H1 (cell line): ENCODE results near the gene HOMER2. TPM values are rescaled to one million over a fixed set of nuclear protein-coding genes. Genes with fewer than 3 reads are reported as not detected.

Experiments
- CTCF ChIA-PET: fragments of 300-600 bp; sonication (Branson Sonifier 250); formaldehyde crosslinking; loops from one replicate; lab custom pipeline; 2021; ENCODE audit not compliant: partially characterized antibody; lab: Charles Lee
- POLR2A ChIA-PET: fragments of 300-600 bp; sonication (Branson Sonifier 250); formaldehyde crosslinking; loops from one replicate; lab custom pipeline; 2021; ENCODE audit warnings: inconsistent platforms; ENCODE audit not compliant: partially characterized antibody; lab: Charles Lee
- DNase-seq, 2 experiments: peaks; one replicate each; pipeline versions ENCODE4 v3.0.0 to v3.0.0-alpha.2; 2010 to 2022; ENCODE audit warnings: low spot score in 2 of 2, low read depth in 1 of 2, mixed read lengths in 1 of 2
- FAIRE-seq: peaks from 2 replicates; lab custom pipeline; 2011; peaks lifted over from hg19 to GRCh38; lab: Jason Lieb, UNC
- H2AFZ ChIP-seq: 2 replicates; pipeline ENCODE4 v1.8.1; 2012; ENCODE audit warnings: low read length, inconsistent platforms
- H2AK5ac ChIP-seq: 2 replicates; pipeline ENCODE4 v1.6.1; 2013; ENCODE audit warnings: low read depth, low read length
- H2BK120ac ChIP-seq: replicated peaks from 2 replicates; pipeline ENCODE3; 2013; ENCODE audit warnings: low read depth, low read length, inconsistent platforms
- H2BK12ac ChIP-seq: 2 replicates; pipeline ENCODE4 v1.6.1; 2013; ENCODE audit warnings: low read depth, low read length
- H2BK15ac ChIP-seq: 2 replicates; pipeline ENCODE4 v1.6.1; 2013; ENCODE audit warnings: low read length
- H2BK20ac ChIP-seq: 2 replicates; pipeline ENCODE4 v1.6.1; 2013; ENCODE audit warnings: low read length
- H2BK5ac ChIP-seq: 2 replicates; pipeline ENCODE4 v1.6.1; 2013; ENCODE audit warnings: low read depth, low read length
- H3K14ac ChIP-seq: 2 replicates; pipeline ENCODE4 v1.6.1; 2013; ENCODE audit warnings: inconsistent platforms; ENCODE audit not compliant: insufficient read length
- H3K18ac ChIP-seq: 2 replicates; pipeline ENCODE4 v1.6.1; 2013; ENCODE audit warnings: low read length; ENCODE audit errors: extremely low read depth
- H3K23ac ChIP-seq: 2 replicates; pipeline ENCODE4 v1.6.1; 2013; ENCODE audit warnings: inconsistent platforms; ENCODE audit not compliant: insufficient read length
- H3K23me2 ChIP-seq: 2 replicates; pipeline ENCODE4 v1.6.1; 2013; ENCODE audit warnings: low read depth, low read length
- H3K27ac ChIP-seq: 2 replicates; pipeline ENCODE4 v1.6.1; 2011; ENCODE audit warnings: low read depth, low read length, inconsistent platforms
- H3K27me3 ChIP-seq, 4 experiments: replicated peaks in 1 of 4; 1 replicate in 1 of 4; 2 replicates in 3 of 4; pipeline versions ENCODE4 v1.6.1 to v1.8.1; 2011 to 2013; ENCODE audit warnings: low read length in 3 of 4, mild to moderate bottlenecking in 3 of 4, inconsistent platforms in 2 of 4, mixed read lengths in 2 of 4, moderate library complexity in 1 of 4; ENCODE audit not compliant: control insufficient read depth in 3 of 4, insufficient read depth in 3 of 4; ENCODE audit errors: extremely low read depth in 1 of 4
- H3K36me3 ChIP-seq, 4 experiments: 2 replicates each; pipeline versions ENCODE4 v1.6.1 to v1.8.1; 2011 to 2013; ENCODE audit warnings: mild to moderate bottlenecking in 4 of 4, low read length in 3 of 4, moderate library complexity in 2 of 4, control low read depth in 1 of 4, inconsistent platforms in 1 of 4; ENCODE audit not compliant: insufficient read depth in 4 of 4, control insufficient read depth in 2 of 4
- H3K4ac ChIP-seq: replicated peaks from 2 replicates; pipeline ENCODE3; 2013; ENCODE audit warnings: low read length, low read depth, mixed read lengths, inconsistent platforms; ENCODE audit not compliant: insufficient read length
- H3K4me1 ChIP-seq, 4 experiments: replicated peaks in 1 of 4; 1 replicate in 1 of 4; 2 replicates in 3 of 4; pipeline versions ENCODE4 v1.6.1 to v1.8.1; 2011 to 2013; ENCODE audit warnings: low read length in 3 of 4, inconsistent platforms in 2 of 4, mixed read lengths in 1 of 4; ENCODE audit not compliant: insufficient read depth in 4 of 4, control insufficient read depth in 3 of 4
- H3K4me2 ChIP-seq, 2 experiments: 2 replicates each; pipeline versions ENCODE4 v1.6.1 to v1.8.1; 2011 to 2013; ENCODE audit warnings: low read depth in 2 of 2, low read length in 2 of 2, control low read depth in 1 of 2, inconsistent platforms in 1 of 2, mild to moderate bottlenecking in 1 of 2; ENCODE audit not compliant: insufficient read depth in 1 of 2
- H3K4me3 ChIP-seq, 4 experiments: fragments of 200-600, 300-600 bp in 1 of 4; sonication (generic), shearing (Covaris generic), sonication (Bioruptor Twin) in 1 of 4; 2 replicates each; pipeline versions ENCODE4 v1.5.1 to v1.8.1; 2011 to 2016; ENCODE audit warnings: low read length in 4 of 4, low read depth in 3 of 4, control low read depth in 2 of 4, inconsistent platforms in 2 of 4, mild to moderate bottlenecking in 2 of 4, mixed read lengths in 1 of 4, moderate library complexity in 1 of 4; ENCODE audit not compliant: insufficient read depth in 2 of 4; ENCODE audit errors: extremely low read depth in 1 of 4
- H3K56ac ChIP-seq: replicated peaks from 2 replicates; pipeline ENCODE3; 2013; ENCODE audit warnings: low read depth, mild to moderate bottlenecking, mixed read lengths, low read length, inconsistent platforms; ENCODE audit not compliant: insufficient read length
- H3K79me1 ChIP-seq: 2 replicates; pipeline ENCODE4 v1.6.1; 2013; ENCODE audit warnings: low read depth, low read length, control low read depth
- H3K79me2 ChIP-seq, 2 experiments: 2 replicates each; pipeline versions ENCODE4 v1.6.1 to v1.8.1; 2012 to 2013; ENCODE audit warnings: low read length in 2 of 2, mild to moderate bottlenecking in 2 of 2, inconsistent platforms in 1 of 2; ENCODE audit not compliant: insufficient read depth in 2 of 2, control insufficient read depth in 1 of 2
- H3K9ac ChIP-seq, 4 experiments: replicated peaks in 1 of 4; 1 replicate in 1 of 4; 2 replicates in 3 of 4; pipeline versions ENCODE4 v1.6.1 to v1.8.1; 2011 to 2013; ENCODE audit warnings: low read depth in 3 of 4, low read length in 3 of 4, control low read depth in 2 of 4, mild to moderate bottlenecking in 2 of 4, moderate library complexity in 2 of 4, inconsistent platforms in 1 of 4; ENCODE audit errors: extremely low read depth in 1 of 4
- H3K9me3 ChIP-seq, 2 experiments: 2 replicates each; pipeline versions ENCODE4 v1.6.1 to v1.8.1; 2012 to 2013; ENCODE audit warnings: mild to moderate bottlenecking in 2 of 2, moderate library complexity in 2 of 2, control low read depth in 1 of 2, inconsistent platforms in 1 of 2, low read depth in 1 of 2, low read length in 1 of 2, mixed read lengths in 1 of 2; ENCODE audit not compliant: insufficient read depth in 2 of 2
- H4K20me1 ChIP-seq, 2 experiments: replicated peaks in 1 of 2; 2 replicates each; pipeline versions ENCODE3 to v1.8.1; 2011 to 2013; ENCODE audit warnings: inconsistent platforms in 2 of 2, low read length in 2 of 2, mild to moderate bottlenecking in 1 of 2; ENCODE audit not compliant: insufficient read depth in 2 of 2, control insufficient read depth in 1 of 2
- H4K5ac ChIP-seq: 2 replicates; pipeline ENCODE4 v1.6.1; 2013; ENCODE audit warnings: low read length, low read depth, mixed read lengths, inconsistent platforms; ENCODE audit not compliant: insufficient read length
- H4K8ac ChIP-seq: 2 replicates; pipeline ENCODE4 v1.8.0; 2013; ENCODE audit warnings: mild to moderate bottlenecking, moderate library complexity, low read length, inconsistent platforms; ENCODE audit not compliant: insufficient read depth; ENCODE audit errors: extremely low read depth
- H4K91ac ChIP-seq: replicated peaks from 2 replicates; pipeline ENCODE3; 2013; ENCODE audit warnings: low read length, mixed read lengths, inconsistent platforms; ENCODE audit not compliant: insufficient read length
- BACH1 ChIP-seq: IDR thresholded peaks from 2 replicates; pipeline ENCODE4 v1.6.1; 2012; ENCODE audit warnings: low read length, improper control_type of control experiment
- CHD2 ChIP-seq: IDR thresholded peaks from 2 replicates; pipeline ENCODE4 v1.6.1; 2012; ENCODE audit warnings: low read length, improper control_type of control experiment
- CTCF ChIP-seq, 3 experiments: IDR thresholded peaks; 1 replicate in 2 of 3; 2 replicates in 1 of 3; pipeline versions ENCODE4 v1.5.1 to v1.6.1; 2011; ENCODE audit warnings: low read length in 3 of 3, mild to moderate bottlenecking in 3 of 3, inconsistent platforms in 2 of 3, low read depth in 1 of 3, moderate library complexity in 1 of 3; ENCODE audit not compliant: insufficient read depth in 1 of 3; ENCODE audit errors: control extremely low read depth in 1 of 3
- JUN ChIP-seq: IDR thresholded peaks from 2 replicates; pipeline ENCODE4 v1.6.1; 2011; ENCODE audit warnings: low read depth, mild to moderate bottlenecking, improper control_type of control experiment, low read length
- NANOG ChIP-seq: IDR thresholded peaks from 2 replicates; pipeline ENCODE4 v1.6.1; 2011; ENCODE audit warnings: low read length, low read depth, mild to moderate bottlenecking, inconsistent platforms; ENCODE audit not compliant: insufficient read depth, poor library complexity, severe bottlenecking
- NRF1 ChIP-seq: IDR thresholded peaks from 2 replicates; pipeline ENCODE4 v1.6.1; 2011; ENCODE audit warnings: mild to moderate bottlenecking, low read depth, low read length, improper control_type of control experiment
- RBBP5 ChIP-seq: IDR thresholded peaks from 2 replicates; pipeline ENCODE4 v1.7.1; 2012; ENCODE audit warnings: low read depth, mild to moderate bottlenecking, inconsistent platforms, low read length, moderate library complexity, borderline replicate concordance
- SAP30 ChIP-seq: fragments of 300-600 bp; sonication (generic); IDR thresholded peaks from 2 replicates; pipeline ENCODE4 v1.7.1; 2012; ENCODE audit warnings: low read length, moderate library complexity, mild to moderate bottlenecking, inconsistent platforms; ENCODE audit not compliant: insufficient read depth, insufficient replicate concordance
- SP1 ChIP-seq: IDR thresholded peaks from 2 replicates; pipeline ENCODE4 v1.6.1; 2011; ENCODE audit warnings: low read depth, low read length
- SP2 ChIP-seq: IDR thresholded peaks from 2 replicates; pipeline ENCODE4 v1.6.1; 2012; ENCODE audit warnings: mild to moderate bottlenecking, low read length, inconsistent platforms
- TCF12 ChIP-seq: IDR thresholded peaks from 2 replicates; pipeline ENCODE4 v1.6.1; 2011; ENCODE audit warnings: low read depth, mild to moderate bottlenecking, low read length
- WGBS, 2 experiments: shearing (Covaris generic) in 1 of 2; methylation state at CpG; one replicate each; pipeline versions ENCODE4 v1.1.6 to v1.1.7; 2013 to 2015; ENCODE audit warnings: low lambda C conversion rate in 2 of 2, mixed read lengths in 2 of 2, inconsistent platforms in 1 of 2, low coverage in 1 of 2, missing lambda C conversion rate in 1 of 2; ENCODE audit not compliant: insufficient replicate concordance in 2 of 2, insufficient coverage in 1 of 2, insufficient read length in 1 of 2; ENCODE audit errors: extremely low coverage in 1 of 2, missing lambda C conversion rate in 1 of 2; 5-methylcytosine and 5-hydroxymethylcytosine counted together
- polyA plus RNA-seq, 7 experiments: library from polyadenylated mRNA; depleted of rRNA in 3 of 7; stranded (reverse) in 5 of 7; unstranded in 2 of 7; fragments of >200 nt in 5 of 7; fragments of 200-250 nt in 2 of 7; gene quantifications; 1 replicate in 5 of 7; 2 replicates in 1 of 7; 4 replicates in 1 of 7; pipeline versions ENCODE4 v1.2.1 to v1.2.3, GENCODE V29; 2011 to 2013; ENCODE audit warnings: missing spikeins in 2 of 7, mixed read lengths in 2 of 7
- total RNA-seq: library from RNA; stranded (reverse); fragmentation: NEBNext Ultra II Directional; extraction: Animal tissue kit (Norgen Biotek cat#: 25700); gene quantifications from 2 replicates; pipeline ENCODE4 v1.2.1, GENCODE V29; 2021

Gene HOMER2
- total and polyA plus RNA-seq, 2 of the 8 experiments (the other 6 are each of a cell fraction or from before 2014, with no cell fraction given): 12.5 to 27.6 TPM

- Histone ChIP-seq H3K9ac (no peak overlapping the region), H4K8ac (no peak overlapping the region), H2BK15ac (no peak overlapping the region), H3K27me3 (no peaks in the 10 kb centered on the region), H3K23me2 (no peaks in the 10 kb centered on the region), H3K79me2 (no peaks in the 10 kb centered on the region), H2BK5ac (no peak overlapping the region), H3K18ac (no peak overlapping the region), H3K23ac (no peak overlapping the region), H2BK120ac (no peak overlapping the region), H2BK12ac (no peak overlapping the region), H2AFZ (no peak overlapping the region), H3K4me2 (no peak overlapping the region), H3K36me3 (no peaks in the 10 kb centered on the region), H4K91ac (no peak overlapping the region), H3K4me1 (peaks cover 0 to 2% (median 0%) of the 10 kb centered on the region in 4 experiments; a peak in 1 of 7 replicates), H3K4ac (no peak overlapping the region), H4K5ac (no peak overlapping the region), H3K79me1 (no peaks in the 10 kb centered on the region), H3K14ac (no peak overlapping the region), H3K9me3 (no peaks in the 10 kb centered on the region), H4K20me1 (no peaks in the 10 kb centered on the region), H2BK20ac (no peak overlapping the region), H2AK5ac (no peak overlapping the region), H3K4me3 (no peak overlapping the region), H3K27ac (no peak overlapping the region), H3K56ac (no peak overlapping the region)
- WGBS, 2 experiments: 97% methylated on average over 1 of the region's 1 CpG; no CpG with 5 or more reads in 1 of the 2 experiments
- DNase-seq: no peak
- CTCF ChIA-PET: no interaction called here
- no peak for TF ChIP-seq CHD2
- TF ChIP-seq SP1: no peak
- TF ChIP-seq BACH1: no peak
- TF ChIP-seq RBBP5: no peak
- TF ChIP-seq SP2: no peak
- no peak for TF ChIP-seq NANOG
- no peak for TF ChIP-seq SAP30
- TF ChIP-seq CTCF (IDR thresholded peaks at IDR 0.05; ENCODE audit: control extremely low read depth in 1 of 3, insufficient read depth in 1 of 3, low read depth in 1 of 3, low read length in 3 of 3): no peak
- TF ChIP-seq TCF12: no peak
- TF ChIP-seq NRF1: no peak
- TF ChIP-seq JUN: no peak
- no peak for FAIRE-seq
- POLR2A ChIA-PET: no interaction called here
Measured at GRCh38 chr15:82907350-82907749, 45.2 kb downstream of the HOMER2 start.
